Liver (tissue), 9 donors: ENCODE results near the gene PDLIM5. TPM values are rescaled to one million over a fixed set of nuclear protein-coding genes. Genes with fewer than 3 reads are reported as not detected.

Experiments
- DNase-seq: peaks from one replicate; pipeline ENCODE4 v3.0.0-alpha.2; 2017; ENCODE audit warnings: low spot score
- H3K27ac ChIP-seq, 2 donors: one replicate each; pipeline ENCODE4 v1.7.0; 2013; ENCODE audit warnings: inconsistent platforms in 2 of 2, low read length in 2 of 2, control low read depth in 1 of 2, low read depth in 1 of 2, mild to moderate bottlenecking in 1 of 2
- H3K27me3 ChIP-seq, 4 donors: one replicate each; pipeline versions ENCODE4 v1.6.1 to v1.7.0; 2013; ENCODE audit warnings: low read length in 3 of 4, inconsistent platforms in 1 of 4, mild to moderate bottlenecking in 1 of 4, moderate library complexity in 1 of 4; ENCODE audit not compliant: control insufficient read depth in 4 of 4, insufficient read depth in 4 of 4
- H3K36me3 ChIP-seq, 4 donors: one replicate each; pipeline versions ENCODE4 v1.6.1 to v1.7.0; 2013; ENCODE audit warnings: low read length in 3 of 4, mild to moderate bottlenecking in 3 of 4, low read depth in 1 of 4, moderate library complexity in 1 of 4; ENCODE audit not compliant: control insufficient read depth in 4 of 4, insufficient read depth in 3 of 4
- H3K4me1 ChIP-seq, 4 donors: one replicate each; pipeline versions ENCODE4 v1.6.1 to v1.7.0; 2013; ENCODE audit warnings: low read length in 3 of 4, mild to moderate bottlenecking in 3 of 4, moderate library complexity in 1 of 4; ENCODE audit not compliant: control insufficient read depth in 4 of 4, insufficient read depth in 4 of 4
- H3K4me3 ChIP-seq, 3 donors: one replicate each; pipeline versions ENCODE4 v1.6.1 to v1.7.0; 2013; ENCODE audit warnings: low read length in 3 of 3, control low read depth in 1 of 3, low read depth in 1 of 3, mild to moderate bottlenecking in 1 of 3
- H3K9ac ChIP-seq, 2 donors: one replicate each; pipeline ENCODE4 v1.7.0; 2013; ENCODE audit warnings: low read length in 2 of 2, mild to moderate bottlenecking in 2 of 2, moderate library complexity in 2 of 2, control low read depth in 1 of 2, low read depth in 1 of 2
- H3K9me3 ChIP-seq, 4 donors: one replicate each; pipeline versions ENCODE4 v1.6.1 to v1.7.0; 2013; ENCODE audit warnings: low read length in 3 of 4; ENCODE audit not compliant: control insufficient read depth in 4 of 4
- EGR1 ChIP-seq, 2 donors: IDR thresholded peaks; 2 replicates each; pipeline ENCODE4 v1.6.1; 2016 to 2018; ENCODE audit warnings: antibody characterized with exemption in 2 of 2, low read depth in 2 of 2
- FOXA1 ChIP-seq: IDR thresholded peaks from 2 replicates; pipeline ENCODE4 v1.6.1; 2016; ENCODE audit warnings: antibody characterized with exemption
- GABPA ChIP-seq, 2 donors: IDR thresholded peaks in 1 of 2; conservative IDR thresholded peaks in 1 of 2; 2 replicates each; pipeline ENCODE4 v1.6.1; 2016; ENCODE audit warnings: antibody characterized with exemption in 2 of 2, mild to moderate bottlenecking in 1 of 2, moderate library complexity in 1 of 2
- HNF4A ChIP-seq, 2 donors: conservative IDR thresholded peaks; 2 replicates each; pipeline ENCODE4 v1.6.1; 2016; ENCODE audit warnings: antibody characterized with exemption in 2 of 2, mild to moderate bottlenecking in 2 of 2
- HNF4G ChIP-seq: IDR thresholded peaks from 2 replicates; pipeline ENCODE4 v1.6.1; 2016; ENCODE audit warnings: antibody characterized with exemption
- JUND ChIP-seq, 2 donors: IDR thresholded peaks; 2 replicates each; pipeline ENCODE4 v1.6.1; 2016; ENCODE audit warnings: antibody characterized with exemption in 2 of 2
- NR2F2 ChIP-seq: IDR thresholded peaks from 2 replicates; pipeline ENCODE4 v1.6.1; 2016; ENCODE audit warnings: antibody characterized with exemption
- RAD21 ChIP-seq, 2 donors: IDR thresholded peaks; 2 replicates each; pipeline ENCODE4 v1.6.1; 2016; ENCODE audit warnings: antibody characterized with exemption in 2 of 2, mild to moderate bottlenecking in 2 of 2
- RXRA ChIP-seq, 2 donors: IDR thresholded peaks; 2 replicates each; pipeline ENCODE4 v1.6.1; 2017 to 2018; ENCODE audit warnings: antibody characterized with exemption in 2 of 2, mild to moderate bottlenecking in 1 of 2
- SP1 ChIP-seq: IDR thresholded peaks from 2 replicates; pipeline ENCODE4 v1.6.1; 2018; ENCODE audit warnings: antibody characterized with exemption, mild to moderate bottlenecking
- TAF1 ChIP-seq: conservative IDR thresholded peaks from 2 replicates; pipeline ENCODE4 v1.6.1; 2016; ENCODE audit warnings: antibody characterized with exemption, mild to moderate bottlenecking
- YY1 ChIP-seq: IDR thresholded peaks from 2 replicates; pipeline ENCODE4 v1.6.1; 2016; ENCODE audit warnings: antibody characterized with exemption, mild to moderate bottlenecking
- WGBS: extraction: QIAGEN DNeasy Blood & Tissue Kit; methylation state at CpG from one replicate; pipeline ENCODE4 v1.1.7; 2013; 5-methylcytosine and 5-hydroxymethylcytosine counted together
- polyA plus RNA-seq, 2 donors: library from polyadenylated mRNA; stranded (reverse) in 1 of 2; unstranded in 1 of 2; fragments of 200-250 nt in 1 of 2; fragments of >200 nt in 1 of 2; fragmentation: Nextera tagmentation in 1 of 2; extraction: Ambion mirVana in 1 of 2; gene quantifications; one replicate each; pipeline versions ENCODE4 v1.2.1 to v1.2.3, GENCODE V29; 2013 to 2015
- total RNA-seq, 2 donors: library from RNA; depleted of rRNA; stranded (reverse); fragments of >200 nt; gene quantifications; one replicate each; pipeline ENCODE4 v1.2.3, GENCODE V29; 2014
- TF ChIP-seq, protein P1 (sequence below): IDR thresholded peaks from 2 replicates; pipeline ENCODE4 v1.6.1; 2016; ENCODE audit warnings: antibody characterized with exemption
- TF ChIP-seq, protein P2 (sequence below): IDR thresholded peaks from 2 replicates; pipeline ENCODE4 v1.6.1; 2016; ENCODE audit warnings: antibody characterized with exemption, mild to moderate bottlenecking
- TF ChIP-seq, protein P3 (sequence below): fragments of 150-350 bp; IDR thresholded peaks from 2 replicates; pipeline ENCODE4 v1.5.1; 2017; ENCODE audit warnings: improper control_type of control experiment, low read depth, low read length; ENCODE audit not compliant: missing input control
- TF ChIP-seq, protein P4 (sequence below): IDR thresholded peaks from 2 replicates; pipeline ENCODE4 v1.6.1; 2016; ENCODE audit warnings: antibody characterized with exemption
- TF ChIP-seq, protein P5 (sequence below): IDR thresholded peaks from 2 replicates; pipeline ENCODE4 v1.6.1; 2016; ENCODE audit warnings: antibody characterized with exemption
- donor health status: healthy.
- donor health status: healthy.
- donor health status: healthy.
- donor health status: healthy.
- donor health status: healthy.

Gene PDLIM5
- total and polyA plus RNA-seq, 4 donors, result 19.1 to 114 (median 67.8) TPM

DNA sequence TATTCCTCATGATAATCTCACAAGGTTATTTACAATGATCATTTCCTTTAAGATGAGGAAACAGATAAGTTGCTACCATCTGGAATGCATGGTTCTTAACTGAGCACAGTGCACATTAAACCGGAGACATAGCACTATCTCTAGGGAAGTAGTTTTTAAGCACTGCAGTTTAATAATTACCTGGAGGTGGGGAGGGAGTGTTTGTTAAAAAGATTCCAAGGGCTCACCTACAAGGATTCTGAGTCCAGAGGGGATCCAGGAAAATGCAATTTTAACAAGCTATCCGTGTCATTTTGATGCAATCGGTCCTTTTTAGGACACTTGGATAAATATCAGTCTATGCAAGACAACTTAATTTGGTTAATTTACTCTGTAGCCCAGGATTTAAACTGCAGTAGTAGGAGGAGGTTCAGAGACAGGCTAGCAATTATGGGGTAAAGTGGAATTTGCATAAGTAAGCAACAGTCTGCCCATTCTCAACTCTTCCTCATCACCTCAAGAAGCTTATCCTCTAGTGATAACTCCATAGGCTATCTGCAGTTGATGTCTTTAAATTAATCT is 2.8 kb upstream of the PDLIM5 start:
- 45% methylated on average over 3 of the region's 3 CpGs for WGBS
- H3K9me3 ChIP-seq, result no peaks in the 10 kb centered on the region
- no peaks in the 10 kb centered on the region for H3K27me3 ChIP-seq
- H3K4me3 ChIP-seq, result no peak overlapping the region
- no peak for DNase-seq
- no peaks in the 10 kb centered on the region for H3K36me3 ChIP-seq
- H3K27ac ChIP-seq, result no peak overlapping the region
- TF ChIP-seq FOXA1, result no peak
- TF ChIP-seq RXRA (IDR thresholded peaks at IDR 0.05), result no peak
- TF ChIP-seq HNF4G, result no peak
- no peak overlapping the region for H3K9ac ChIP-seq
- H3K4me1 ChIP-seq, result peaks cover 2 to 10% (median 8%) of the 10 kb centered on the region in 4 donors

DNA sequence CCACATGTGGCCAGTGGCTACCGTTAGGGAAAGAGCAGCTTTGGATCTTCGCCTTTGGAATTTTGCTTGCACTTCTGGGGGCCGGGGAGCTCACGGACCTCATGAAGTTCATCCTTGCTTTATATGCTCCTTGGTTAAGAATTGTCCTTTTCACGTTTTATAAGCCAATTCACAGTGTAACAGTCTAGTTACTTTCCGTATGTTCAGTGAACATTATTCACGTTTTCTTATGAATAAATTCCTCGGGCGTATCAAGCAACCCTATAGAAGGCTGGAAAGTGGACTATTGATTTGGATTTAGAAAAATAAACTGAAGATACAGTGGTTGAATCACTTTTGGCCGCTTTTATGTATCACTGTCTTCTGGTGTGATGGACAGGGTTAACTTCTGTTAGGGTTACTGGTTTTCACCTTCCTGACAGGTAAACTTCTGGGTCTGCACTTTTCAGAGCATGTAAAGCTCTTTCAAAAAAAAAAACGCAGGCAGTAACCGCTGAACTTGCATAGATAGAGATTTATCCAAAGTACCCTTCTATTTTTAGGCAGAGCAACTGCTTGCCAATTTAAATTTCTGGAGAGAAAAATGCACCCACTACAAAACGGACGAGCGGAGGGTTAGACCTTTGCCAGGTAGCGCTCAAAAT is 569 bp upstream of the PDLIM5 start:
- Histone ChIP-seq H3K4me1 (peaks cover 7 to 29% (median 14%) of the 10 kb centered on the region in 4 donors), H3K36me3 (peaks cover 0 to 2% (median 0%) of the 10 kb centered on the region in 4 donors), H3K9ac (peak overlapping the region; percentile 41 to 66), H3K27me3 (no peaks in the 10 kb centered on the region), H3K27ac (peak overlapping the region; percentile 87 to 96), H3K4me3 (peak overlapping the region; percentile 61 to 100 (median 68)), H3K9me3 (no peaks in the 10 kb centered on the region)
- no peak for DNase-seq
- WGBS, result 6% methylated on average over 16 of the region's 16 CpGs
- TF ChIP-seq HNF4G (no peak), EGR1 (IDR thresholded peaks at IDR 0.05; ENCODE audit: low read depth in 2 of 2) (no peak), GABPA (IDR thresholded peaks at IDR 0.05 in 1 of 2, conservative IDR thresholded peaks at IDR 0.05 in 1 of 2) (no peak), RXRA (IDR thresholded peaks at IDR 0.05) (no peak)
- TF ChIP-seq, protein P1, sequence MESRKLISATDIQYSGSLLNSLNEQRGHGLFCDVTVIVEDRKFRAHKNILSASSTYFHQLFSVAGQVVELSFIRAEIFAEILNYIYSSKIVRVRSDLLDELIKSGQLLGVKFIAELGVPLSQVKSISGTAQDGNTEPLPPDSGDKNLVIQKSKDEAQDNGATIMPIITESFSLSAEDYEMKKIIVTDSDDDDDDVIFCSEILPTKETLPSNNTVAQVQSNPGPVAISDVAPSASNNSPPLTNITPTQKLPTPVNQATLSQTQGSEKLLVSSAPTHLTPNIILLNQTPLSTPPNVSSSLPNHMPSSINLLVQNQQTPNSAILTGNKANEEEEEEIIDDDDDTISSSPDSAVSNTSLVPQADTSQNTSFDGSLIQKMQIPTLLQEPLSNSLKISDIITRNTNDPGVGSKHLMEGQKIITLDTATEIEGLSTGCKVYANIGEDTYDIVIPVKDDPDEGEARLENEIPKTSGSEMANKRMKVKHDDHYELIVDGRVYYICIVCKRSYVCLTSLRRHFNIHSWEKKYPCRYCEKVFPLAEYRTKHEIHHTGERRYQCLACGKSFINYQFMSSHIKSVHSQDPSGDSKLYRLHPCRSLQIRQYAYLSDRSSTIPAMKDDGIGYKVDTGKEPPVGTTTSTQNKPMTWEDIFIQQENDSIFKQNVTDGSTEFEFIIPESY, result no peak

DNA sequence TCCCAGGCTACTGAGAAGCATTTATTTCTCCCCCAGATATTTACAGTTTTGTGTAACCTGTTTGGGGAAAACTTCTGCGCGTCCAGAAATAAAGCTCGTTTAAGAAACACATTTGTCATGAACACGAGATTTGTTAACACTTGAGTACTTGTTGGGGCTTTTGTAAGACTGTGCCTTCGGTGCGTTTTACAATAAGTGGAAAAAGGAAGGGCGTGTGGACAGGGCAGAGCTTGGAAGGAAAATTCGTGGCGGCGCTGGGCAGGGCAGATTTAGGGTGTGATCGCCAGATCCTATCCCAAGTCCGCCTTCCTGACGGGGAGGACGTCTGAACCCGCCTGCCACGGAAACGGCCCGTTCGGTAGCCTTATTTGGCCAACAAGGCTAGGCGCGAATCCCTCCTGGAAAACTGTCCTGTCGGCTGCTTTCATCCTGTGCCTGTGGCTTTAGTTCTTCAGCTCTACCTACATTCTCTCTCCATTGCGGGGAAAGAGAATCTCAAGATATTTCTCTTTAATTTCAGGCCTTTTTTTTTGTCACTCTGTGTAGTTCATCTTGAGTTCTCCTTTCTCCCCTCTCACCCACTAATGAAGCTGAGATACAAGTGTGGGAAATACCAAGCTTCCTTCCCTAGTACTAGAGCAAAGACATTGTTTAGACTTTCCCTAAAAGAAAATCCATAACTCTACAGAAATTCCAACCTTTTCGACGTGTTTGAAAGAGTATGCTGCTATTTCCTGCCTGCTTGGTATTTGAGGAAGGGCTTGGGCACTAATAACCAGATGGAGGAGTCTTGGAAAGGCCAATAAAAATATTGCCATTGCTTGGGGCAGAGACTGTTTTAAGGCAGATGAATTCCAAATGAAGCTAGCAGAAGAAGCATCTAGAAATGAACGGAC is 982 bp downstream of the PDLIM5 start:
- Histone ChIP-seq H3K36me3 (peaks cover 0 to 9% (median 1%) of the 10 kb centered on the region in 4 donors), H3K4me3 (peak overlapping the region; percentile 68 to 100 (median 95)), H3K27ac (peak overlapping the region; percentile 87 to 96), H3K9me3 (no peaks in the 10 kb centered on the region), H3K9ac (peak overlapping the region; percentile 99), H3K4me1 (peaks cover 9 to 39% (median 18%) of the 10 kb centered on the region in 4 donors), H3K27me3 (no peaks in the 10 kb centered on the region)
- peak; percentile 48 for DNase-seq
- WGBS, result 2% methylated on average over 26 of the region's 26 CpGs
- TF ChIP-seq SP1 (peak; percentile 64), RXRA (IDR thresholded peaks at IDR 0.05) (peak; percentile 63 to 85), RAD21 (IDR thresholded peaks at IDR 0.05) (peak; percentile 25 to 58), JUND (IDR thresholded peaks at IDR 0.05) (peak in 1 of 2 donors; percentile 8), HNF4G (no peak), TAF1 (peak; percentile 91), HNF4A (conservative IDR thresholded peaks at IDR 0.05) (peak; percentile 48 to 58), GABPA (IDR thresholded peaks at IDR 0.05 in 1 of 2, conservative IDR thresholded peaks at IDR 0.05 in 1 of 2) (peak in 1 of 2 donors; percentile 11), NR2F2 (peak; percentile 49), YY1 (peak; percentile 80)
- TF ChIP-seq, protein P2, sequence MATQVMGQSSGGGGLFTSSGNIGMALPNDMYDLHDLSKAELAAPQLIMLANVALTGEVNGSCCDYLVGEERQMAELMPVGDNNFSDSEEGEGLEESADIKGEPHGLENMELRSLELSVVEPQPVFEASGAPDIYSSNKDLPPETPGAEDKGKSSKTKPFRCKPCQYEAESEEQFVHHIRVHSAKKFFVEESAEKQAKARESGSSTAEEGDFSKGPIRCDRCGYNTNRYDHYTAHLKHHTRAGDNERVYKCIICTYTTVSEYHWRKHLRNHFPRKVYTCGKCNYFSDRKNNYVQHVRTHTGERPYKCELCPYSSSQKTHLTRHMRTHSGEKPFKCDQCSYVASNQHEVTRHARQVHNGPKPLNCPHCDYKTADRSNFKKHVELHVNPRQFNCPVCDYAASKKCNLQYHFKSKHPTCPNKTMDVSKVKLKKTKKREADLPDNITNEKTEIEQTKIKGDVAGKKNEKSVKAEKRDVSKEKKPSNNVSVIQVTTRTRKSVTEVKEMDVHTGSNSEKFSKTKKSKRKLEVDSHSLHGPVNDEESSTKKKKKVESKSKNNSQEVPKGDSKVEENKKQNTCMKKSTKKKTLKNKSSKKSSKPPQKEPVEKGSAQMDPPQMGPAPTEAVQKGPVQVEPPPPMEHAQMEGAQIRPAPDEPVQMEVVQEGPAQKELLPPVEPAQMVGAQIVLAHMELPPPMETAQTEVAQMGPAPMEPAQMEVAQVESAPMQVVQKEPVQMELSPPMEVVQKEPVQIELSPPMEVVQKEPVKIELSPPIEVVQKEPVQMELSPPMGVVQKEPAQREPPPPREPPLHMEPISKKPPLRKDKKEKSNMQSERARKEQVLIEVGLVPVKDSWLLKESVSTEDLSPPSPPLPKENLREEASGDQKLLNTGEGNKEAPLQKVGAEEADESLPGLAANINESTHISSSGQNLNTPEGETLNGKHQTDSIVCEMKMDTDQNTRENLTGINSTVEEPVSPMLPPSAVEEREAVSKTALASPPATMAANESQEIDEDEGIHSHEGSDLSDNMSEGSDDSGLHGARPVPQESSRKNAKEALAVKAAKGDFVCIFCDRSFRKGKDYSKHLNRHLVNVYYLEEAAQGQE, result peak; percentile 75
- TF ChIP-seq, protein P3, sequence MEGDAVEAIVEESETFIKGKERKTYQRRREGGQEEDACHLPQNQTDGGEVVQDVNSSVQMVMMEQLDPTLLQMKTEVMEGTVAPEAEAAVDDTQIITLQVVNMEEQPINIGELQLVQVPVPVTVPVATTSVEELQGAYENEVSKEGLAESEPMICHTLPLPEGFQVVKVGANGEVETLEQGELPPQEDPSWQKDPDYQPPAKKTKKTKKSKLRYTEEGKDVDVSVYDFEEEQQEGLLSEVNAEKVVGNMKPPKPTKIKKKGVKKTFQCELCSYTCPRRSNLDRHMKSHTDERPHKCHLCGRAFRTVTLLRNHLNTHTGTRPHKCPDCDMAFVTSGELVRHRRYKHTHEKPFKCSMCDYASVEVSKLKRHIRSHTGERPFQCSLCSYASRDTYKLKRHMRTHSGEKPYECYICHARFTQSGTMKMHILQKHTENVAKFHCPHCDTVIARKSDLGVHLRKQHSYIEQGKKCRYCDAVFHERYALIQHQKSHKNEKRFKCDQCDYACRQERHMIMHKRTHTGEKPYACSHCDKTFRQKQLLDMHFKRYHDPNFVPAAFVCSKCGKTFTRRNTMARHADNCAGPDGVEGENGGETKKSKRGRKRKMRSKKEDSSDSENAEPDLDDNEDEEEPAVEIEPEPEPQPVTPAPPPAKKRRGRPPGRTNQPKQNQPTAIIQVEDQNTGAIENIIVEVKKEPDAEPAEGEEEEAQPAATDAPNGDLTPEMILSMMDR, result no peak
- TF ChIP-seq, protein P4, sequence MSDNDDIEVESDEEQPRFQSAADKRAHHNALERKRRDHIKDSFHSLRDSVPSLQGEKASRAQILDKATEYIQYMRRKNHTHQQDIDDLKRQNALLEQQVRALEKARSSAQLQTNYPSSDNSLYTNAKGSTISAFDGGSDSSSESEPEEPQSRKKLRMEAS, result peak; percentile 17
- TF ChIP-seq, protein P5, sequence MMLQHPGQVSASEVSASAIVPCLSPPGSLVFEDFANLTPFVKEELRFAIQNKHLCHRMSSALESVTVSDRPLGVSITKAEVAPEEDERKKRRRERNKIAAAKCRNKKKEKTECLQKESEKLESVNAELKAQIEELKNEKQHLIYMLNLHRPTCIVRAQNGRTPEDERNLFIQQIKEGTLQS, result no peak
